H9 (cell line): ENCODE results near the gene RPGR. TPM values are rescaled to one million over a fixed set of nuclear protein-coding genes. Genes with fewer than 3 reads are reported as not detected.

Experiments
- DNase-seq: peaks from one replicate; pipeline ENCODE4 v3.0.0-alpha.2; 2017
- H2AFZ ChIP-seq: one replicate; pipeline ENCODE4 v1.6.1; 2013; ENCODE audit warnings: mild to moderate bottlenecking, low read length, control low read depth, moderate library complexity
- H2AK5ac ChIP-seq: 2 replicates; pipeline ENCODE4 v1.6.1; 2013; ENCODE audit warnings: low read length, control low read depth, mixed read lengths; ENCODE audit not compliant: insufficient read length
- H2BK120ac ChIP-seq: one replicate; pipeline ENCODE4 v1.6.1; 2013; ENCODE audit warnings: low read depth, mild to moderate bottlenecking, low read length, control low read depth, inconsistent platforms; ENCODE audit not compliant: poor library complexity, severe bottlenecking
- H2BK12ac ChIP-seq: 2 replicates; pipeline ENCODE4 v1.6.1; 2013; ENCODE audit warnings: low read length, control low read depth, mixed read lengths, low read depth; ENCODE audit not compliant: insufficient read length
- H2BK15ac ChIP-seq: 2 replicates; pipeline ENCODE4 v1.6.1; 2013; ENCODE audit warnings: low read depth, low read length, control low read depth
- H2BK20ac ChIP-seq: one replicate; pipeline ENCODE4 v1.6.1; 2013; ENCODE audit warnings: low read depth, mild to moderate bottlenecking, low read length, control low read depth, inconsistent platforms; ENCODE audit not compliant: poor library complexity, severe bottlenecking
- H2BK5ac ChIP-seq: 2 replicates; pipeline ENCODE4 v1.6.1; 2013; ENCODE audit warnings: low read length, control low read depth, mixed read lengths; ENCODE audit not compliant: insufficient read length
- H3K14ac ChIP-seq: 2 replicates; pipeline ENCODE4 v1.6.1; 2013; ENCODE audit warnings: low read length, control low read depth; ENCODE audit not compliant: insufficient read depth
- H3K18ac ChIP-seq: 2 replicates; pipeline ENCODE4 v1.6.1; 2013; ENCODE audit warnings: low read depth, mild to moderate bottlenecking, mixed read lengths, low read length, control low read depth; ENCODE audit not compliant: insufficient read length
- H3K23ac ChIP-seq: 2 replicates; pipeline ENCODE4 v1.6.1; 2013; ENCODE audit warnings: low read length, control low read depth, mixed read lengths, low read depth; ENCODE audit not compliant: insufficient read length
- H3K23me2 ChIP-seq: 2 replicates; pipeline ENCODE4 v1.6.1; 2013; ENCODE audit warnings: low read depth, mild to moderate bottlenecking, mixed read lengths, low read length, control low read depth; ENCODE audit not compliant: insufficient read length, poor library complexity, severe bottlenecking
- H3K27ac ChIP-seq: 2 replicates; pipeline ENCODE4 v1.5.1; 2013; ENCODE audit warnings: low read length, control low read depth, mixed read lengths, low read depth; ENCODE audit not compliant: insufficient read length
- H3K27me3 ChIP-seq: 2 replicates; pipeline ENCODE4 v1.6.1; 2013; ENCODE audit warnings: low read length, control low read depth, inconsistent platforms; ENCODE audit not compliant: insufficient read depth
- H3K4ac ChIP-seq: 2 replicates; pipeline ENCODE4 v1.6.1; 2013; ENCODE audit warnings: low read depth, mild to moderate bottlenecking, control low read depth, inconsistent platforms, low read length, moderate library complexity
- H3K4me1 ChIP-seq: 2 replicates; pipeline ENCODE4 v1.6.1; 2013; ENCODE audit warnings: low read length, control low read depth, inconsistent platforms; ENCODE audit not compliant: insufficient read depth
- H3K4me2 ChIP-seq: 2 replicates; pipeline ENCODE4 v1.6.1; 2013; ENCODE audit warnings: low read length, control low read depth, mixed read lengths; ENCODE audit not compliant: insufficient read length, insufficient read depth
- H3K56ac ChIP-seq: 2 replicates; pipeline ENCODE4 v1.6.1; 2013; ENCODE audit warnings: low read depth, mild to moderate bottlenecking, mixed read lengths, low read length, control low read depth; ENCODE audit not compliant: insufficient read length
- H3K79me1 ChIP-seq: 2 replicates; pipeline ENCODE4 v1.6.1; 2013; ENCODE audit warnings: low read depth, mild to moderate bottlenecking, moderate library complexity, low read length, control low read depth, inconsistent platforms; ENCODE audit not compliant: insufficient read depth, poor library complexity, severe bottlenecking
- H3K79me2 ChIP-seq: 2 replicates; pipeline ENCODE4 v1.6.1; 2013; ENCODE audit warnings: low read length, control low read depth, inconsistent platforms; ENCODE audit not compliant: insufficient read depth
- H3K9ac ChIP-seq: 2 replicates; pipeline ENCODE4 v1.6.1; 2013; ENCODE audit warnings: low read length, control low read depth, mixed read lengths; ENCODE audit not compliant: insufficient read length; ENCODE audit errors: extremely low read depth
- H3K9me3 ChIP-seq: one replicate; pipeline ENCODE4 v1.6.1; 2013; ENCODE audit warnings: low read depth, low read length, inconsistent platforms; ENCODE audit not compliant: control insufficient read depth
- H3T11ph ChIP-seq: one replicate; pipeline ENCODE4 v1.6.1; 2013; ENCODE audit warnings: mild to moderate bottlenecking, low read length, control low read depth, inconsistent platforms
- H4K20me1 ChIP-seq: one replicate; pipeline ENCODE4 v1.6.1; 2013; ENCODE audit not compliant: control insufficient read depth, insufficient read length, insufficient read depth
- H4K5ac ChIP-seq: 2 replicates; pipeline ENCODE4 v1.6.1; 2013; ENCODE audit warnings: low read depth, mild to moderate bottlenecking, mixed read lengths, low read length, control low read depth; ENCODE audit not compliant: insufficient read length
- H4K8ac ChIP-seq: replicated peaks from 2 replicates; pipeline ENCODE4 v1.6.1; 2013; ENCODE audit warnings: low read length, control low read depth, mixed read lengths, low read depth; ENCODE audit not compliant: insufficient read length
- H4K91ac ChIP-seq: 2 replicates; pipeline ENCODE4 v1.6.1; 2013; ENCODE audit warnings: low read depth, mild to moderate bottlenecking, moderate library complexity, mixed read lengths, low read length, control low read depth; ENCODE audit not compliant: insufficient read length
- H3K27ac Mint-ChIP-seq, 3 experiments: 2 replicates in 2 of 3; 3 replicates in 1 of 3; pipeline ENCODE4 v1.8.0; 2020 to 2021; ENCODE audit warnings: mixed read lengths in 3 of 3, mild to moderate bottlenecking in 1 of 3, moderate library complexity in 1 of 3
- H3K27me3 Mint-ChIP-seq: 2 replicates; pipeline ENCODE4 v1.8.0; 2021; ENCODE audit warnings: low read depth, mild to moderate bottlenecking, moderate library complexity, mixed read lengths
- H3K36me3 Mint-ChIP-seq, 3 experiments: 2 replicates in 2 of 3; 3 replicates in 1 of 3; pipeline ENCODE4 v1.8.0; 2020 to 2021; ENCODE audit warnings: low read depth in 3 of 3, mixed read lengths in 3 of 3; ENCODE audit not compliant: insufficient read depth in 1 of 3
- H3K4me1 Mint-ChIP-seq, 2 experiments: 2 replicates each; pipeline ENCODE4 v1.8.0; 2020; ENCODE audit warnings: mixed read lengths in 2 of 2
- H3K4me3 Mint-ChIP-seq, 2 experiments: 2 replicates in 1 of 2; 3 replicates in 1 of 2; pipeline ENCODE4 v1.8.0; 2020 to 2021; ENCODE audit warnings: mild to moderate bottlenecking in 2 of 2, mixed read lengths in 2 of 2, moderate library complexity in 1 of 2
- H3K9me3 Mint-ChIP-seq, 2 experiments: 2 replicates in 1 of 2; 3 replicates in 1 of 2; pipeline ENCODE4 v1.8.0; 2020; ENCODE audit warnings: mild to moderate bottlenecking in 2 of 2, mixed read lengths in 2 of 2, moderate library complexity in 1 of 2
- WGBS: extraction: QIAGEN DNeasy Blood & Tissue Kit; methylation state at CpG from one replicate; pipeline ENCODE4 v1.1.7; 2013; ENCODE audit warnings: missing lambda C conversion rate, low lambda C conversion rate, mixed read lengths; ENCODE audit not compliant: insufficient read length; ENCODE audit errors: extremely low coverage; 5-methylcytosine and 5-hydroxymethylcytosine counted together
- total RNA-seq: library from RNA; stranded (reverse); gene quantifications from 2 replicates; pipeline ENCODE4 v1.2.1, GENCODE V29; 2021
- TF ChIP-seq, protein P1 (sequence below): fragments of 200-600 bp; sonication (generic); conservative IDR thresholded peaks from 3 replicates; pipeline ENCODE4 v1.8.0; 2021; ENCODE audit warnings: antibody characterized with exemption, mild to moderate bottlenecking

RPGR gene
- total RNA-seq, 1 experiment from 2014 or later, result 7.3 TPM

DNA sequence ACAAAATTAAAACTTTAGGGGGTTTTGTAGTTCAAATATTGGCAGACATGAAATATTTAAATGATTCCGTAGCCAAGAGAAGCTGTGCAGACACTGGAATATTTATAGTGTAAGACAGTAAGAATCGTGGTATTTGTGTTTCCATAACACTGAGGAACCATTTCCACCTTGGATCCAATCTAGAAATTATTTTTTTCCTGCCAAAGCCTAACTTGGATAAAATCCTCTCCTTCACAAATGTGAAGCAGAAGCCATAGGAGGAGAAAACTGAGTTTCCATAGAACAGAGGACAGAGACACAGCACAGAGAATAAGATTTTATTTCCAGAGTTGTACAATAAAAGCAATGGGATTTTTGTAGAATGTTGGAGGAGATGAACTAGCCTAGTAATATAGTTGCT is 86.8 kb downstream of the RPGR start:
- peaks cover 0 to 2% (median 0%) of the 10 kb centered on the region in 3 experiments; a peak in 1 of 7 replicates for H3K36me3 Mint-ChIP-seq
- no peak overlapping the region for H3K18ac ChIP-seq
- H3K27me3 Mint-ChIP-seq, result peaks cover 3% of the 10 kb centered on the region; the same call in 1 of the 2 replicates
- H3K9me3 ChIP-seq, result peaks cover 13% of the 10 kb centered on the region
- no peak overlapping the region for H3K27ac ChIP-seq
- H4K20me1 ChIP-seq, result no peaks in the 10 kb centered on the region
- H3K79me1 ChIP-seq, result no peaks in the 10 kb centered on the region
- H3K23me2 ChIP-seq, result no peaks in the 10 kb centered on the region
- H3K56ac ChIP-seq, result no peak overlapping the region
- H4K8ac ChIP-seq, result no peak overlapping the region
- no peak overlapping the region for H3T11ph ChIP-seq
- no peak overlapping the region for H2BK120ac ChIP-seq
- H4K91ac ChIP-seq, result no peak overlapping the region
- H3K4me1 ChIP-seq, result no peaks in the 10 kb centered on the region
- H3K23ac ChIP-seq, result no peak overlapping the region
- H3K4ac ChIP-seq, result no peak overlapping the region
- H4K5ac ChIP-seq, result no peak overlapping the region
- H3K4me1 Mint-ChIP-seq, result no peaks in the 10 kb centered on the region
- H3K9me3 Mint-ChIP-seq, result peaks cover 63 to 67% of the 10 kb centered on the region in 2 experiments
- no peak overlapping the region for H2BK5ac ChIP-seq
- H3K27me3 ChIP-seq, result no peaks in the 10 kb centered on the region
- H2AK5ac ChIP-seq, result no peak overlapping the region
- H2BK12ac ChIP-seq, result no peak overlapping the region
- no peak overlapping the region for H3K9ac ChIP-seq
- H2BK20ac ChIP-seq, result no peak overlapping the region
- H2AFZ ChIP-seq, result no peak overlapping the region
- H3K4me2 ChIP-seq, result no peak overlapping the region
- H3K79me2 ChIP-seq, result no peaks in the 10 kb centered on the region
- H3K27ac Mint-ChIP-seq, result no peak overlapping the region
- H3K4me3 Mint-ChIP-seq, result no peak overlapping the region
- DNase-seq, result no peak
- H2BK15ac ChIP-seq, result no peak overlapping the region
- no CpG with 5 or more reads among the region's 2 CpGs for WGBS
- TF ChIP-seq, protein P1, sequence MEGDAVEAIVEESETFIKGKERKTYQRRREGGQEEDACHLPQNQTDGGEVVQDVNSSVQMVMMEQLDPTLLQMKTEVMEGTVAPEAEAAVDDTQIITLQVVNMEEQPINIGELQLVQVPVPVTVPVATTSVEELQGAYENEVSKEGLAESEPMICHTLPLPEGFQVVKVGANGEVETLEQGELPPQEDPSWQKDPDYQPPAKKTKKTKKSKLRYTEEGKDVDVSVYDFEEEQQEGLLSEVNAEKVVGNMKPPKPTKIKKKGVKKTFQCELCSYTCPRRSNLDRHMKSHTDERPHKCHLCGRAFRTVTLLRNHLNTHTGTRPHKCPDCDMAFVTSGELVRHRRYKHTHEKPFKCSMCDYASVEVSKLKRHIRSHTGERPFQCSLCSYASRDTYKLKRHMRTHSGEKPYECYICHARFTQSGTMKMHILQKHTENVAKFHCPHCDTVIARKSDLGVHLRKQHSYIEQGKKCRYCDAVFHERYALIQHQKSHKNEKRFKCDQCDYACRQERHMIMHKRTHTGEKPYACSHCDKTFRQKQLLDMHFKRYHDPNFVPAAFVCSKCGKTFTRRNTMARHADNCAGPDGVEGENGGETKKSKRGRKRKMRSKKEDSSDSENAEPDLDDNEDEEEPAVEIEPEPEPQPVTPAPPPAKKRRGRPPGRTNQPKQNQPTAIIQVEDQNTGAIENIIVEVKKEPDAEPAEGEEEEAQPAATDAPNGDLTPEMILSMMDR, result no peak
- H3K14ac ChIP-seq, result no peak overlapping the region
